ENCODE measurements around the gene COA8. TPM values are rescaled to one million over a fixed set of nuclear protein-coding genes. Genes with fewer than 3 reads are reported as not detected.

COA8 gene
- total RNA-seq: 10 to 100 TPM; 10.7 to 16.7 TPM

GRCh38 chr14:103562429-103563225, at the start of gene COA8, which contains the start of gene BAG5:
TSS of gene COA8 (plus strand) at chr14:103562960. CDS start at chr14:103563002, 42 bp downstream.
TSS of gene BAG5 (minus strand) at chr14:103562657. CDS start at chr14:103561164, 1,493 bp downstream.

GRCh38 chr14:103522649-103523574, 39.8 kb upstream of the COA8 start, which contains the start of gene CKB:
TSS of gene CKB (minus strand) at chr14:103522830. CDS start at chr14:103522493, 337 bp downstream.

GRCh38 chr14:103528587-103529382, 34.0 kb upstream of the COA8 start, which contains the start of gene TRMT61A:
TSS of gene TRMT61A (plus strand) at chr14:103529196. CDS start at chr14:103529979, 783 bp downstream.

GRCh38 chr14:103628684-103629502, 66.1 kb downstream of the COA8 start, which contains the start of gene KLC1:
TSS of gene KLC1 (plus strand) at chr14:103629211. CDS start at chr14:103654565, 25,354 bp downstream.

Small RNA genes within 50 kb of the gene (small RNA-seq; reads per million reads assigned to genes)
- 0 reads per million in 2 donors for gene RNU4-68P
- gene RNU7-160P: 0 reads per million in 2 donors

Other genes with a start within 250 kb of the COA8 start
- gene EIF5, start 228.7 kb upstream of the COA8 start, total RNA-seq: 100 to 1,000 TPM in 1 of 2 donors, 10 to 100 TPM in 1; 78.5 to 119 TPM
- gene MARK3, start 177.5 kb upstream of the COA8 start, total RNA-seq: 10 to 100 TPM; 74.7 to 88.9 TPM
- 1 to 10 TPM; 4.1 to 5.7 TPM for gene CKB, start 40.1 kb upstream of the COA8 start, total RNA-seq
- 10 to 100 TPM in 1 of 2 donors, 1 to 10 TPM in 1; 7.2 to 12.0 TPM for gene TRMT61A, start 33.8 kb upstream of the COA8 start, total RNA-seq
- 10 to 100 TPM; 18.9 to 31.6 TPM for gene BAG5, start 303 bp upstream of the COA8 start, total RNA-seq
- 100 to 1,000 TPM; 122 to 137 TPM for gene KLC1, start 66.3 kb downstream of the COA8 start, total RNA-seq
- 10 to 100 TPM; 18.9 to 38.3 TPM for gene XRCC3, start 152.5 kb downstream of the COA8 start, total RNA-seq
- 10 to 100 TPM; 35.8 to 46.3 TPM for gene ZFYVE21, start 152.8 kb downstream of the COA8 start, total RNA-seq